SK-N-SH (cell line): ENCODE results near the gene PFDN1. TPM values are rescaled to one million over a fixed set of nuclear protein-coding genes. Genes with fewer than 3 reads are reported as not detected.

Source experiments
- CTCF ChIA-PET: fragments of 300-600, 350-600 bp; formaldehyde crosslinking; extraction: SDS; loops from one replicate; lab custom pipeline; 2021; lab: Yijun Ruan, JAX
- POLR2A ChIA-PET: fragments of 350-600 bp; sonication (Branson Sonifier 250); formaldehyde crosslinking; extraction: SDS; loops from one replicate; lab custom pipeline; 2020; ENCODE audit warnings: antibody characterized with exemption, inconsistent platforms; lab: Yijun Ruan, JAX
- DNase-seq: peaks from one replicate; pipeline ENCODE4 v3.0.0; 2012
- H2AFZ ChIP-seq: fragments of 200-600 bp; sonication (generic); 2 replicates; pipeline ENCODE4 v1.8.1; 2016; ENCODE audit warnings: antibody characterized with exemption, mild to moderate bottlenecking, low read depth
- H3F3A ChIP-seq: fragments of 200-600 bp; sonication (generic); replicated peaks from 2 replicates; pipeline ENCODE3; 2016; ENCODE audit warnings: antibody characterized with exemption, mild to moderate bottlenecking; ENCODE audit not compliant: insufficient read depth
- H3K27ac ChIP-seq, 2 experiments: fragments of 200-500 bp in 1 of 2; fragments of 200-600 bp in 1 of 2; sonication (Bioruptor generic) in 1 of 2; sonication (generic), shearing (Covaris generic) in 1 of 2; 2 replicates each; pipeline versions ENCODE4 v1.5.1 to v1.6.1; 2014 to 2016; ENCODE audit warnings: low read depth in 2 of 2, inconsistent platforms in 1 of 2, low read length in 1 of 2, mild to moderate bottlenecking in 1 of 2, mixed read lengths in 1 of 2
- H3K27me3 ChIP-seq: fragments of 200-600 bp; sonication (generic), shearing (Covaris generic); 2 replicates; pipeline ENCODE4 v1.6.1; 2016; ENCODE audit warnings: mixed run types; ENCODE audit not compliant: insufficient read depth
- H3K36me3 ChIP-seq, 2 experiments: fragments of 200-500 bp in 1 of 2; fragments of 200-600 bp in 1 of 2; sonication (Bioruptor generic) in 1 of 2; sonication (generic) in 1 of 2; replicated peaks in 1 of 2; 2 replicates each; pipeline versions ENCODE3 to v1.5.1; 2014 to 2016; ENCODE audit warnings: low read length in 1 of 2, mild to moderate bottlenecking in 1 of 2; ENCODE audit not compliant: insufficient read depth in 2 of 2, control insufficient read depth in 1 of 2
- H3K4me1 ChIP-seq, 2 experiments: fragments of 200-500 bp in 1 of 2; fragments of 200-600 bp in 1 of 2; sonication (Bioruptor generic) in 1 of 2; sonication (generic), shearing (Covaris generic) in 1 of 2; 2 replicates each; pipeline versions ENCODE4 v1.5.1 to v1.6.1; 2014 to 2016; ENCODE audit warnings: low read depth in 1 of 2, low read length in 1 of 2, mixed run types in 1 of 2; ENCODE audit not compliant: insufficient read depth in 2 of 2, control insufficient read depth in 1 of 2
- H3K4me2 ChIP-seq: fragments of 200-600 bp; sonication (generic), shearing (Covaris generic); 2 replicates; pipeline ENCODE4 v1.6.1; 2017; ENCODE audit warnings: mixed run types
- H3K4me3 ChIP-seq, 2 experiments: fragments of 200-500 bp in 1 of 2; fragments of 200-600 bp in 1 of 2; sonication (Bioruptor generic) in 1 of 2; sonication (generic), shearing (Covaris generic) in 1 of 2; 2 replicates each; pipeline versions ENCODE4 v1.5.1 to v1.8.1; 2014 to 2016; ENCODE audit warnings: low read depth in 2 of 2, inconsistent platforms in 1 of 2, low read length in 1 of 2, mild to moderate bottlenecking in 1 of 2, mixed read lengths in 1 of 2, moderate library complexity in 1 of 2
- H3K79me2 ChIP-seq: fragments of 200-600 bp; sonication (generic); 2 replicates; pipeline ENCODE4 v1.8.1; 2017; ENCODE audit warnings: mild to moderate bottlenecking; ENCODE audit not compliant: insufficient read depth
- H3K9ac ChIP-seq: fragments of 200-600 bp; sonication (generic); 2 replicates; pipeline ENCODE4 v1.6.1; 2017; ENCODE audit warnings: mixed run types
- H3K9me2 ChIP-seq: fragments of 200-600 bp; sonication (generic); 2 replicates; pipeline ENCODE4 v1.6.1; 2017; ENCODE audit warnings: mixed run types
- H3K9me3 ChIP-seq: fragments of 200-600 bp; sonication (generic); 2 replicates; pipeline ENCODE4 v1.6.1; 2017; ENCODE audit warnings: mixed run types, mild to moderate bottlenecking, moderate library complexity
- H4K20me1 ChIP-seq: fragments of 200-600 bp; sonication (generic); 2 replicates; pipeline ENCODE4 v1.6.1; 2017; ENCODE audit warnings: mild to moderate bottlenecking, mixed run types; ENCODE audit not compliant: insufficient read depth
- ELF1 ChIP-seq: IDR thresholded peaks from 2 replicates; pipeline ENCODE4 v1.4.0; 2012
- EP300 ChIP-seq, 2 experiments: IDR thresholded peaks; 2 replicates each; pipeline versions ENCODE4 v1.4.0 to v1.6.1; 2012; ENCODE audit warnings: borderline replicate concordance in 1 of 2, low read depth in 1 of 2, low read length in 1 of 2
- FOSL2 ChIP-seq: IDR thresholded peaks from 2 replicates; pipeline ENCODE4 v1.4.0; 2012; ENCODE audit warnings: low read depth, mild to moderate bottlenecking, moderate library complexity, borderline replicate concordance
- FOXJ3 ChIP-seq: sonication (generic); formaldehyde crosslinking; IDR thresholded peaks from 2 replicates; pipeline ENCODE4 v1.5.1; 2020; ENCODE audit warnings: mild to moderate bottlenecking, missing genetic modification reagents
- FOXM1 ChIP-seq: IDR thresholded peaks from 2 replicates; pipeline ENCODE4 v1.4.0; 2012; ENCODE audit warnings: low read depth, mild to moderate bottlenecking
- GATA2 ChIP-seq: sonication (generic); formaldehyde crosslinking; IDR thresholded peaks from 2 replicates; pipeline ENCODE4 v1.5.0; 2020; ENCODE audit warnings: mild to moderate bottlenecking, missing genetic modification reagents
- JUND ChIP-seq: IDR thresholded peaks from 2 replicates; pipeline ENCODE4 v1.4.0; 2012
- MEF2A ChIP-seq: IDR thresholded peaks from 2 replicates; pipeline ENCODE4 v1.4.0; 2012; ENCODE audit warnings: low read depth, borderline replicate concordance
- MXI1 ChIP-seq: IDR thresholded peaks from 2 replicates; pipeline ENCODE4 v1.6.1; 2012; ENCODE audit warnings: mild to moderate bottlenecking, low read depth, low read length, improper control_type of control experiment
- NRF1 ChIP-seq: IDR thresholded peaks from 2 replicates; pipeline ENCODE4 v1.6.1; 2012; ENCODE audit warnings: low read depth, mild to moderate bottlenecking, low read length
- RFX5 ChIP-seq: IDR thresholded peaks from 2 replicates; pipeline ENCODE4 v1.6.1; 2012; ENCODE audit warnings: mild to moderate bottlenecking, improper control_type of control experiment, low read length
- SIN3A ChIP-seq: IDR thresholded peaks from 2 replicates; pipeline ENCODE4 v1.6.1; 2012; ENCODE audit warnings: low read depth, mild to moderate bottlenecking, low read length, moderate library complexity, borderline replicate concordance
- TAF1 ChIP-seq: IDR thresholded peaks from 2 replicates; pipeline ENCODE4 v1.6.1; 2012; ENCODE audit warnings: low read depth, mild to moderate bottlenecking, low read length, moderate library complexity, borderline replicate concordance
- TCF12 ChIP-seq: IDR thresholded peaks from 2 replicates; pipeline ENCODE4 v1.4.0; 2012
- TEAD4 ChIP-seq: IDR thresholded peaks from 2 replicates; pipeline ENCODE4 v1.4.0; 2012; ENCODE audit warnings: mild to moderate bottlenecking, borderline replicate concordance; ENCODE audit not compliant: insufficient read depth
- YY1 ChIP-seq: IDR thresholded peaks from 2 replicates; pipeline ENCODE4 v1.4.0; 2012; ENCODE audit warnings: low read depth, mild to moderate bottlenecking
- WGBS: methylation state at CpG from one replicate; pipeline ENCODE4 v1.1.6; 2017; ENCODE audit warnings: low lambda C conversion rate; 5-methylcytosine and 5-hydroxymethylcytosine counted together
- polyA plus RNA-seq, 3 experiments: library from polyadenylated mRNA; depleted of rRNA; stranded (reverse); fragments of >200 nt; gene quantifications; 2 replicates each; pipeline ENCODE4 v1.2.3, GENCODE V29; 2012
- TF ChIP-seq, protein P1 (sequence below): IDR thresholded peaks from 2 replicates; pipeline ENCODE4 v1.4.0; 2012; ENCODE audit warnings: low read depth, borderline replicate concordance
- TF ChIP-seq, protein P2 (sequence below): fragments of 150-350 bp; IDR thresholded peaks from 2 replicates; pipeline ENCODE4 v1.6.1; 2017; ENCODE audit warnings: antibody characterized with exemption, low read length, low read depth, borderline replicate concordance
- TF ChIP-seq, protein P3 (sequence below): fragments of 150-350 bp; IDR thresholded peaks from 2 replicates; pipeline ENCODE4 v1.6.1; 2016; ENCODE audit warnings: mild to moderate bottlenecking, low read depth, low read length
- TF ChIP-seq, protein P4 (sequence below): IDR thresholded peaks from 2 replicates; pipeline ENCODE4 v1.6.1; 2012; ENCODE audit warnings: mild to moderate bottlenecking, low read depth, low read length, moderate library complexity

The PFDN1 gene
- polyA plus RNA-seq, 1 of the 3 experiments (the other 2 are of a cell fraction): 55.2 TPM

DNA sequence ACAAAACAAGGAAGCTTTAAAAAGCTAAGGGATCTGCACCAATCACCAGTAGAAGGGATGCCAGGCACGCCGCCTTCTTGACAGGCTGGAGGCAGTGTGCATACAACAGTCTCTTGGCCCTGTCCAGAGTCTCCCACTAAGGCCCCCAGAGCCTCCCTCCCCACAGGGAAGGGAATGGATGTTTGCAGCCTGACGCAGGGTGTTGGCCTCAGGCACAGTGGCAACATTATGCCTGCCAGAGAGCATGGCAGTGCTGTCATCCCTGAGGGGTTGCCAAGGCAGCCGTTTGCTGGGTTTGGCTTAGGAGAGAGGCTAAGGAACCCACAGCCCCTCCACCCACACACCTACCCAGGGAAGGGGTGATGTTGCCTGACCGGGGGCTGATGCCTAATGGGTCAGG, 38.7 kb upstream of the PFDN1 start:
- ChIA-PET CTCF (interaction anchor here (1.3 to 4.7 kb wide), 2 partner anchors 11 to 266 kb away, joined by 3 to 22 read pairs; no protein-coding TSS in a partner anchor), POLR2A (interaction anchor here (0.9 kb wide), 1 partner anchor 97 kb away, joined by 3 read pairs; no protein-coding TSS in a partner anchor)
- no peak for DNase-seq
- H3K9ac ChIP-seq: no peak overlapping the region
- no peaks in the 10 kb centered on the region for H3K9me3 ChIP-seq
- WGBS: 93% methylated on average over 3 of the region's 5 CpGs
- H3F3A ChIP-seq: peaks cover 7% of the 10 kb centered on the region
- H3K36me3 ChIP-seq: peaks cover 0 to 21% of the 10 kb centered on the region in 2 experiments
- H3K4me1 ChIP-seq: peaks cover 5 to 35% of the 10 kb centered on the region in 2 experiments; a peak in 3 of 4 replicates
- TF ChIP-seq, protein P1, sequence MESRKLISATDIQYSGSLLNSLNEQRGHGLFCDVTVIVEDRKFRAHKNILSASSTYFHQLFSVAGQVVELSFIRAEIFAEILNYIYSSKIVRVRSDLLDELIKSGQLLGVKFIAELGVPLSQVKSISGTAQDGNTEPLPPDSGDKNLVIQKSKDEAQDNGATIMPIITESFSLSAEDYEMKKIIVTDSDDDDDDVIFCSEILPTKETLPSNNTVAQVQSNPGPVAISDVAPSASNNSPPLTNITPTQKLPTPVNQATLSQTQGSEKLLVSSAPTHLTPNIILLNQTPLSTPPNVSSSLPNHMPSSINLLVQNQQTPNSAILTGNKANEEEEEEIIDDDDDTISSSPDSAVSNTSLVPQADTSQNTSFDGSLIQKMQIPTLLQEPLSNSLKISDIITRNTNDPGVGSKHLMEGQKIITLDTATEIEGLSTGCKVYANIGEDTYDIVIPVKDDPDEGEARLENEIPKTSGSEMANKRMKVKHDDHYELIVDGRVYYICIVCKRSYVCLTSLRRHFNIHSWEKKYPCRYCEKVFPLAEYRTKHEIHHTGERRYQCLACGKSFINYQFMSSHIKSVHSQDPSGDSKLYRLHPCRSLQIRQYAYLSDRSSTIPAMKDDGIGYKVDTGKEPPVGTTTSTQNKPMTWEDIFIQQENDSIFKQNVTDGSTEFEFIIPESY: no peak
- TF ChIP-seq, protein P2, sequence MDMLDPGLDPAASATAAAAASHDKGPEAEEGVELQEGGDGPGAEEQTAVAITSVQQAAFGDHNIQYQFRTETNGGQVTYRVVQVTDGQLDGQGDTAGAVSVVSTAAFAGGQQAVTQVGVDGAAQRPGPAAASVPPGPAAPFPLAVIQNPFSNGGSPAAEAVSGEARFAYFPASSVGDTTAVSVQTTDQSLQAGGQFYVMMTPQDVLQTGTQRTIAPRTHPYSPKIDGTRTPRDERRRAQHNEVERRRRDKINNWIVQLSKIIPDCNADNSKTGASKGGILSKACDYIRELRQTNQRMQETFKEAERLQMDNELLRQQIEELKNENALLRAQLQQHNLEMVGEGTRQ: no peak
- TF ChIP-seq FOSL2 (no peak), FOXJ3 (no peak), MEF2A (no peak), GATA2 (CRISPR knock-in tag) (no peak), ELF1 (no peak)
- no peak overlapping the region; the same call in 1 of the 2 replicates for H3K4me2 ChIP-seq
- H3K27me3 ChIP-seq: no peaks in the 10 kb centered on the region
- no peak overlapping the region for H3K4me3 ChIP-seq
- peaks cover 78% of the 10 kb centered on the region for H3K79me2 ChIP-seq
- no peaks in the 10 kb centered on the region for H3K9me2 ChIP-seq
- peaks cover 17% of the 10 kb centered on the region for H4K20me1 ChIP-seq
- no peak overlapping the region for H3K27ac ChIP-seq
- H2AFZ ChIP-seq: no peak overlapping the region

DNA sequence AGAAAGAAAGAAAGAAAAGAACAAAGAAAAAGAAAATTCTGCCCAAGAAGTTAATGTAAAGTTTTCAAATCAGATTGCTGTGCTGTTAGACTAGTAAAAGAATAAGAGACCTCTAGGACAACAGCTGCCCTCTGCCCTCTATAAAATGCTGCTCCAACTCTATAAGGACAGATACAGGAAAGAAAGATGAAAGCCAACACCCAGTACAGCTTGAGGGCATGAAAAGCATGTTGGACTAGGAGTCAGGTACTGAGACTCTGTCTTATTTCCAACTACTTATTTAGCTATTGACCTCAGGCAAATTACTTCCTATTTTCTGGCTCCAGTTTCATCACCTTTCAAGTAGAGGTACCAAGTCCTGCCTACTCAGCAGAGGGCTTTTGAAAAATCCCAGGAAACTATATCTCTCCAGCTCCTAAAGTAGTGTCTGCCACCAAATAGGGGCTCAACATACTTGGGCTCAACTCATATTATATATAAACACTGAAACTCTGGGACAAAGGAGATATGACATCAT, 37.8 kb upstream of the PFDN1 start:
- Histone ChIP-seq H3K4me1 (peaks cover 2 to 35% of the 10 kb centered on the region in 2 experiments; a peak in 3 of 4 replicates), H3K9ac (no peak overlapping the region), H3K9me3 (no peaks in the 10 kb centered on the region)
- TF ChIP-seq, protein P3, sequence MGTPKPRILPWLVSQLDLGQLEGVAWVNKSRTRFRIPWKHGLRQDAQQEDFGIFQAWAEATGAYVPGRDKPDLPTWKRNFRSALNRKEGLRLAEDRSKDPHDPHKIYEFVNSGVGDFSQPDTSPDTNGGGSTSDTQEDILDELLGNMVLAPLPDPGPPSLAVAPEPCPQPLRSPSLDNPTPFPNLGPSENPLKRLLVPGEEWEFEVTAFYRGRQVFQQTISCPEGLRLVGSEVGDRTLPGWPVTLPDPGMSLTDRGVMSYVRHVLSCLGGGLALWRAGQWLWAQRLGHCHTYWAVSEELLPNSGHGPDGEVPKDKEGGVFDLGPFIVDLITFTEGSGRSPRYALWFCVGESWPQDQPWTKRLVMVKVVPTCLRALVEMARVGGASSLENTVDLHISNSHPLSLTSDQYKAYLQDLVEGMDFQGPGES: no peak
- TF ChIP-seq JUND (no peak), TEAD4 (no peak), MXI1 (no peak), FOXM1 (no peak), TCF12 (no peak), EP300 (IDR thresholded peaks at IDR 0.05; ENCODE audit: borderline replicate concordance in 1 of 2, low read depth in 1 of 2, low read length in 1 of 2) (no peak), YY1 (no peak), SIN3A (no peak), RFX5 (no peak), FOXJ3 (no peak), NRF1 (no peak), TAF1 (no peak)
- TF ChIP-seq, protein P4, sequence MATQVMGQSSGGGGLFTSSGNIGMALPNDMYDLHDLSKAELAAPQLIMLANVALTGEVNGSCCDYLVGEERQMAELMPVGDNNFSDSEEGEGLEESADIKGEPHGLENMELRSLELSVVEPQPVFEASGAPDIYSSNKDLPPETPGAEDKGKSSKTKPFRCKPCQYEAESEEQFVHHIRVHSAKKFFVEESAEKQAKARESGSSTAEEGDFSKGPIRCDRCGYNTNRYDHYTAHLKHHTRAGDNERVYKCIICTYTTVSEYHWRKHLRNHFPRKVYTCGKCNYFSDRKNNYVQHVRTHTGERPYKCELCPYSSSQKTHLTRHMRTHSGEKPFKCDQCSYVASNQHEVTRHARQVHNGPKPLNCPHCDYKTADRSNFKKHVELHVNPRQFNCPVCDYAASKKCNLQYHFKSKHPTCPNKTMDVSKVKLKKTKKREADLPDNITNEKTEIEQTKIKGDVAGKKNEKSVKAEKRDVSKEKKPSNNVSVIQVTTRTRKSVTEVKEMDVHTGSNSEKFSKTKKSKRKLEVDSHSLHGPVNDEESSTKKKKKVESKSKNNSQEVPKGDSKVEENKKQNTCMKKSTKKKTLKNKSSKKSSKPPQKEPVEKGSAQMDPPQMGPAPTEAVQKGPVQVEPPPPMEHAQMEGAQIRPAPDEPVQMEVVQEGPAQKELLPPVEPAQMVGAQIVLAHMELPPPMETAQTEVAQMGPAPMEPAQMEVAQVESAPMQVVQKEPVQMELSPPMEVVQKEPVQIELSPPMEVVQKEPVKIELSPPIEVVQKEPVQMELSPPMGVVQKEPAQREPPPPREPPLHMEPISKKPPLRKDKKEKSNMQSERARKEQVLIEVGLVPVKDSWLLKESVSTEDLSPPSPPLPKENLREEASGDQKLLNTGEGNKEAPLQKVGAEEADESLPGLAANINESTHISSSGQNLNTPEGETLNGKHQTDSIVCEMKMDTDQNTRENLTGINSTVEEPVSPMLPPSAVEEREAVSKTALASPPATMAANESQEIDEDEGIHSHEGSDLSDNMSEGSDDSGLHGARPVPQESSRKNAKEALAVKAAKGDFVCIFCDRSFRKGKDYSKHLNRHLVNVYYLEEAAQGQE: no peak
- TF ChIP-seq, all 33 proteins: peak for 0
- peaks cover 17% of the 10 kb centered on the region for H4K20me1 ChIP-seq
- no peak overlapping the region for H3K4me3 ChIP-seq
- H3K79me2 ChIP-seq: peaks cover 71% of the 10 kb centered on the region
- H3K27me3 ChIP-seq: no peaks in the 10 kb centered on the region
- no peak overlapping the region for H3K27ac ChIP-seq
- no peak overlapping the region; the same call in 1 of the 2 replicates for H3K4me2 ChIP-seq
- H3F3A ChIP-seq: peaks cover 7% of the 10 kb centered on the region
- H3K9me2 ChIP-seq: no peaks in the 10 kb centered on the region
- POLR2A ChIA-PET: no interaction called here
- no peak for DNase-seq
- CTCF ChIA-PET: interaction anchor here (0.6 to 4.7 kb wide), 4 partner anchors 12 to 474 kb away, joined by 3 to 22 read pairs (median 4); no protein-coding TSS in a partner anchor
- peaks cover 0 to 21% of the 10 kb centered on the region in 2 experiments for H3K36me3 ChIP-seq
- no peak overlapping the region for H2AFZ ChIP-seq
